ENCODE data around the gene WAC.
A peak's percentile ranks its signal among the peaks of the same experiment; 100 is the strongest.
"Not testable (repeated sequence)": the region's sequence is repeated elsewhere in the genome, so short reads cannot be mapped to it uniquely, and the experiment has no call there.

The WAC gene

GRCh38 chr10:28532337-28533185 is at the start of gene WAC:
WAC (plus strand) TSS chr10:28533118; CDS start chr10:28533580, 462 bp downstream.
- DNase-seq (ENCODE audit: low spot score) = peak; percentile 91

GRCh38 chr10:28489206-28489605 is 43.7 kb upstream of the WAC start:
- no peak for DNase-seq (ENCODE audit: low spot score)

GRCh38 chr10:28490256-28490865 is 42.6 kb upstream of the WAC start:
- DNase-seq (ENCODE audit: low spot score) = not testable (repeated sequence)

- DNase-seq (ENCODE audit: low spot score) = no peak
Observed at GRCh38 chr10:28492116-28492920, 40.6 kb upstream of the WAC start.

GRCh38 chr10:28494420-28494819 is 38.5 kb upstream of the WAC start:
- DNase-seq (ENCODE audit: low spot score) = no peak

GRCh38 chr10:28495084-28495483 is 37.8 kb upstream of the WAC start:
- DNase-seq (ENCODE audit: low spot score) = no peak

- no peak for DNase-seq (ENCODE audit: low spot score)
Observed at GRCh38 chr10:28496017-28496416, 36.9 kb upstream of the WAC start.

- DNase-seq (ENCODE audit: low spot score) = no peak
Observed at GRCh38 chr10:28496481-28496961, 36.4 kb upstream of the WAC start.

GRCh38 chr10:28497313-28498126 is 35.4 kb upstream of the WAC start:
- no peak for DNase-seq (ENCODE audit: low spot score)

GRCh38 chr10:28500203-28500602 is 32.7 kb upstream of the WAC start:
- DNase-seq (ENCODE audit: low spot score) = not testable (repeated sequence)

GRCh38 chr10:28503114-28503513 is 29.8 kb upstream of the WAC start:
- no peak for DNase-seq (ENCODE audit: low spot score)

GRCh38 chr10:28505359-28505959 is 27.5 kb upstream of the WAC start:
- no peak for DNase-seq (ENCODE audit: low spot score)

- no peak for DNase-seq (ENCODE audit: low spot score)
Observed at GRCh38 chr10:28508304-28508925, 24.5 kb upstream of the WAC start.

GRCh38 chr10:28509286-28509685 is 23.6 kb upstream of the WAC start:
- DNase-seq (ENCODE audit: low spot score) = no peak

- DNase-seq (ENCODE audit: low spot score) = no peak
Observed at GRCh38 chr10:28514648-28515047, 18.3 kb upstream of the WAC start.

- no peak for DNase-seq (ENCODE audit: low spot score)
Observed at GRCh38 chr10:28520346-28520745, 12.6 kb upstream of the WAC start.

- not testable (repeated sequence) for DNase-seq (ENCODE audit: low spot score)
Observed at GRCh38 chr10:28520828-28521227, 12.1 kb upstream of the WAC start.

- DNase-seq (ENCODE audit: low spot score) = not testable (repeated sequence)
Observed at GRCh38 chr10:28521961-28522360, 11.0 kb upstream of the WAC start.

GRCh38 chr10:28523725-28524252 is 9.1 kb upstream of the WAC start:
- DNase-seq (ENCODE audit: low spot score) = no peak

GRCh38 chr10:28530751-28531150 is 2.2 kb upstream of the WAC start:
- DNase-seq (ENCODE audit: low spot score) = no peak

- no peak for DNase-seq (ENCODE audit: low spot score)
Observed at GRCh38 chr10:28533186-28533564, 257 bp downstream of the WAC start.
